Stimulated activated CD8-positive, alpha-beta memory T cell treated with anti-CD3 and anti-CD28 coated beads, Interleukin-4, amount 100 ng/mL, for 4 hours (primary cell): ENCODE data around the gene PLCXD3.

Experiments used
- DNase-seq, 2 donors: peaks; one replicate each; pipeline ENCODE4 v3.0.0-alpha.2; 2020; ENCODE audit warnings: low read depth in 2 of 2, low spot score in 1 of 2

The PLCXD3 gene

GRCh38 chr5:41289970-41290464 is 220.4 kb downstream of the PLCXD3 start:
- no peak for DNase-seq

- DNase-seq: no peak
These were observed 223.7 kb downstream of the PLCXD3 start for GRCh38 chr5:41286696-41287095.

- no peak for DNase-seq
These were observed 224.2 kb downstream of the PLCXD3 start for GRCh38 chr5:41286165-41286564.

- DNase-seq: no peak
These were observed 225.5 kb downstream of the PLCXD3 start for GRCh38 chr5:41284938-41285337.

GRCh38 chr5:41281215-41281810 is 229.1 kb downstream of the PLCXD3 start:
- no peak for DNase-seq

- no peak for DNase-seq
These were observed 231.4 kb downstream of the PLCXD3 start for GRCh38 chr5:41279040-41279439.

- no peak for DNase-seq
These were observed 232.7 kb downstream of the PLCXD3 start for GRCh38 chr5:41277476-41278245.

GRCh38 chr5:41275813-41276512 is 234.4 kb downstream of the PLCXD3 start:
- no peak for DNase-seq

- no peak for DNase-seq
These were observed 239.8 kb downstream of the PLCXD3 start for GRCh38 chr5:41270423-41271251.

- no peak for DNase-seq
These were observed 241.5 kb downstream of the PLCXD3 start for GRCh38 chr5:41268894-41269293.

- no peak for DNase-seq
These were observed 244.0 kb downstream of the PLCXD3 start for GRCh38 chr5:41266377-41266776.

GRCh38 chr5:41264019-41264418 is 246.4 kb downstream of the PLCXD3 start:
- no peak for DNase-seq

GRCh38 chr5:41263335-41263734 is 247.1 kb downstream of the PLCXD3 start:
- DNase-seq: no peak
